ENCODE measurements around the gene ALDH1A1.

GRCh38 chr9:72929542-72929941, 23.3 kb downstream of the ALDH1A1 start:
- TF ChIP-seq CTCF (IDR thresholded peaks at IDR 0.05) (no peak), POLR2A (IDR thresholded peaks at IDR 0.05) (no peak), EP300 (IDR thresholded peaks at IDR 0.05) (no peak)

All from tibial nerve (tissue), 4 donors.